ENCODE results near the gene CACNA1H.

Gene CACNA1H

DNA sequence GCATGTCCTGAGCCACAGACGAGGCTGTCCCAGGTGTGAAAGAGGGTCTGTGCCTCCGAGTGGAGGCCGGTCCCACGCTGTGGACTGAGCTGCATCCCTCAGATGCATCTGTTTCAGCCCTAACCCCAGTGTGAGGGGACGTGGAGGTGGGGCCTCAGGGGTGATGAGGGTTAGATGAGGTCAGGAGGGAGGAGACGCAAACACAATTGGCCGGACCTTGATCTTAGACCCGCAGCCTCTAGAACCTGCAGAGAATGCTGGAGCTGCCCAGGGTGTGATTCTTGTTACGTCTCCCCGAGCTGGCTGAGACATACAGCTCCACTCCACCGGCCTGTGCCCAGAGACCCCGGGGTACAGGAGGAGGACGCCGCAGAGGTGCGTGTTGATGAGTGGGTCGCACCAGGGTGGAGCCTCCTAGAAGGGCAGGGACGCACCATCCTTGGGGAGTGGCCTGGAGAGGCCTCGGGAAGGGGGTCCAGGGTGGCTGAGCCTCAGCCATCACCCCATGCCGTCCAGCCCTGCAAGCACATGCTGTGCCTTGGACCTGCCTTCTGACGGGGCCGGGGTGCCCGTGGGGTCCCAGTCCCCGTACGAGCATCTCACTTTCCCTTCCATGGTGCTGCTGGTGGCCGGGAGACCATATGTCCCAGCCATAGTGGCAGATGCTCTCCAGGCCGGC lies 40.3 kb upstream of the CACNA1H start:
- peaks cover 34 to 56% (median 42%) of the 10 kb centered on the region in 11 experiments for H3K27me3 ChIP-seq
- H3K4me1 ChIP-seq: peaks cover 0 to 27% (median 7%) of the 10 kb centered on the region in 10 experiments; a peak in 8 of 20 replicates
- no peak for TF ChIP-seq Cebpa-rat (IDR thresholded peaks at IDR 0.05)
- H3K9me3 ChIP-seq (replicated peaks in 1 of 11): no peaks in the 10 kb centered on the region
- peaks cover 0 to 54% (median 4%) of the 10 kb centered on the region in 11 experiments; a peak in 11 of 22 replicates for H4K20me1 ChIP-seq
- no peak overlapping the region for H3K4me2 ChIP-seq
- no peak overlapping the region for H3K4me3 ChIP-seq
- H3K9ac ChIP-seq: no peak overlapping the region
- H3K27ac ChIP-seq: no peak overlapping the region
- no peaks in the 10 kb centered on the region for H3K36me3 ChIP-seq

DNA sequence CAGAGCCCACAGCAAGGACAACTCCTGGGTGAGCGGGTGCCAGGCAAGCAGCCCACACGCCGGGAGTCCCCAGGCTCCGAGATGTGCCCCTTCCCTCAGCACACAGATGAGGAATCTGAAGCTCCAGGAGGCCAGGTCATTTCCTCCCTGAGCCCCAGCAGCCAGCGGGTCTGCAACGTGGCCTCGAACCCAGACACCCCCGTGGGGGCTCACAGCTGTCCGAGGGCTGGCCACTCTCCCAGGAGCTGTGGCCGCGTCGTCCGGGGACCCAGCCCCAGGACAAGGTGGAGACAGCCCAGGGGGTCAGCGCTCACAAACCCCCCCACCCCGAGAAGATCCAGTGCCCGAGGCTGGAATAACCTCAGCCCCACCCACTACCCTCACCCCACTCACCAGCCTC lies 39.4 kb upstream of the CACNA1H start:
- Histone ChIP-seq H3K27ac (no peak overlapping the region), H3K4me3 (no peak overlapping the region), H3K4me1 (peaks cover 0 to 32% (median 11%) of the 10 kb centered on the region in 10 experiments; a peak in 11 of 20 replicates), H3K4me2 (no peak overlapping the region), H3K9me3 (replicated peaks in 1 of 11) (no peaks in the 10 kb centered on the region), H3K36me3 (no peaks in the 10 kb centered on the region), H3K9ac (no peak overlapping the region), H3K27me3 (peaks cover 27 to 47% (median 34%) of the 10 kb centered on the region in 11 experiments), H4K20me1 (peaks cover 0 to 55% (median 4%) of the 10 kb centered on the region in 11 experiments; a peak in 10 of 22 replicates)
- no peak for TF ChIP-seq Cebpa-rat (IDR thresholded peaks at IDR 0.05)

DNA sequence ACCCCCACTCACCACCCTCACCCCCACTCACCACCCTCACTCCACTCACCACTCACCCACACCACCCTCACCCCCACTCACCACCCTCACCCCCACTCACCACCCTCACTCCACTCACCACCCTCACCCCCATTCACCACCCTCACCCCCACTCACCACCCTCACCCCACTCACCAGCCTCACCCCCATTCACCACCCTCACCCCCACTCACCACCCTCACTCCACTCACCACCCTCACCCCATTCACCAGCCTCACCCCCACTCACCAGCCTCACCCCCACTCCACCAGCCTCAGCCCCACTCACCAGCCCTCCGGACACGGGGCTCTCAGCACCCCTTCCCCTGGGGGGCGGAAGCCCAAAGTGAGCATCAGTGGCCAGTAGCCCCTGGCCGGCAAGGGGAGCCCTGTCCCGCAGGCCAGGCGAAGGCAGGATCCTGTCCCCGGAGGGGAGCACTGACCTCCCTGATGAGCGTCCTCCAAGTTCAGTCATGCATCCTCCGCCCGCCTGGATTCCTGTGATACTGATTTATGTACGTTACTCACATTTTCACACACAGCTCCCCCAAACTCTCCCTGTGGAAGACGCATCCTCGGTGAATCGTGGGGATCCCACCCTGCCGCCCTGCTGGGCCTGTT lies 38.9 kb upstream of the CACNA1H start:
- H3K36me3 ChIP-seq: no peaks in the 10 kb centered on the region
- no peak overlapping the region for H3K9ac ChIP-seq
- peaks cover 0 to 55% (median 4%) of the 10 kb centered on the region in 11 experiments; a peak in 10 of 22 replicates for H4K20me1 ChIP-seq
- no peak overlapping the region for H3K4me2 ChIP-seq
- H3K9me3 ChIP-seq (replicated peaks in 1 of 11): no peaks in the 10 kb centered on the region
- H3K27ac ChIP-seq: no peak overlapping the region
- TF ChIP-seq Cebpa-rat (IDR thresholded peaks at IDR 0.05): no peak
- peaks cover 0 to 33% (median 14%) of the 10 kb centered on the region in 10 experiments; a peak in 17 of 20 replicates for H3K4me1 ChIP-seq
- H3K27me3 ChIP-seq: peaks cover 22 to 42% (median 29%) of the 10 kb centered on the region in 11 experiments
- H3K4me3 ChIP-seq: no peak overlapping the region

DNA sequence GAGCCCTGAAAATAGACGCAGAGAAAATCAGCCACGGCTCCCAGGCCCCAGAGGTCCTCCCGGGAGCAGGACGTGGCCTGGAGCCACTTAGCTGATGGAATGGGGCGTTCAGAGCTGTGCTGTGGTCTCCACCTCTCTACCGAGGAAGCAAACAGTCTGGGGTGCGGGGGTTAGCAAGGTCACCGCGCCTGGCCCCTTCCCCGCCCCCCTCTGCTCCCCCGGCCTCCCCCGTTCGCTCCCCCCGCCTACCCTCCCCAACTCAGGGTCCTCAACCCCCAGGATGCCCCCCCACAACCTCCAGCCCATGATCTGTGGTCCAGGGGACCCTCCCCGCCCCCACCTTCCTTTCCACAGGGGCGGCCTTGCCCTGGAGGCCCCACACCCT lies 36.2 kb upstream of the CACNA1H start:
- Histone ChIP-seq H3K4me1 (peaks cover 17 to 44% (median 36%) of the 10 kb centered on the region in 10 experiments; a peak in 19 of 20 replicates), H4K20me1 (peaks cover 0 to 62% (median 23%) of the 10 kb centered on the region in 11 experiments; a peak in 14 of 22 replicates), H3K4me3 (no peak overlapping the region), H3K27me3 (peaks cover 0 to 34% (median 16%) of the 10 kb centered on the region in 11 experiments; a peak in 14 of 22 replicates), H3K9me3 (replicated peaks in 1 of 11) (no peaks in the 10 kb centered on the region), H3K36me3 (no peaks in the 10 kb centered on the region), H3K27ac (no peak overlapping the region), H3K4me2 (no peak overlapping the region), H3K9ac (no peak overlapping the region)
- TF ChIP-seq Cebpa-rat (IDR thresholded peaks at IDR 0.05): no peak

DNA sequence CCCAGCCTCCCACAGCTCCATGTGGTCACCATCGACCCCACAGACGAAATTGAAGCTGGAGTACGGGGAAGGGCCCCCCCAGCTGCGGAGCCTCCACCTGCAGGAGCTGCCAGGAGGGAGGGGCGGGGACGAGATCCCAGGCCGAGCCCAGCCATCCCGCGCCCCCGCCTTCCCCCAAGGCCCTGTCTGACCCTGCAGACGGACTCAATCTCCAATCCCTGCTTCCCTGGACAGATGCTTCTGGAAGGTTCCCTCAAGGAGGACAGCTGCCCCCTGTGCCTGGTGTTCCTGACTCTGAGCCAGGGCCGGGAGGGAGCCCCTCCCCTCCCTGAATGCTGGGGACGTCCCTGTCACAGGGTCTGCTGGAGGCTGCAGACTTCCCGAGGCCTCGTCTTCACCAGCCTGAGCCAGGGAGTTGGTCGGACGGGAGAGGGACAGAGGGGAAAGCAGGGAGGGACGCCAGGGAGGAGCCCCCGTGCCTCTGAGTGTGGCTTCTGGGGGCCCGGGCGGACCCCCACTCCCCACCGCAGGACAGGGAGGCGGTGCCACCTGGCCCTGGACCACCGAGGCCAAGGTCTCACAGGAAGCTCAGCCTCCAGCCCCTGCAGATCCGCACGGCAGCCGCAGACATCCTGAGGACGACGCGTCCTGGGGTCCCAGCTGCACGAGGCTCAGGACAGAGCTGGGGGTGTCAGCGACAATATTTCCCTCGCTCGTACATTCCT lies 35.6 kb upstream of the CACNA1H start:
- TF ChIP-seq Cebpa-rat (IDR thresholded peaks at IDR 0.05): no peak
- H3K27me3 ChIP-seq: peaks cover 0 to 27% (median 10%) of the 10 kb centered on the region in 11 experiments; a peak in 14 of 22 replicates

DNA sequence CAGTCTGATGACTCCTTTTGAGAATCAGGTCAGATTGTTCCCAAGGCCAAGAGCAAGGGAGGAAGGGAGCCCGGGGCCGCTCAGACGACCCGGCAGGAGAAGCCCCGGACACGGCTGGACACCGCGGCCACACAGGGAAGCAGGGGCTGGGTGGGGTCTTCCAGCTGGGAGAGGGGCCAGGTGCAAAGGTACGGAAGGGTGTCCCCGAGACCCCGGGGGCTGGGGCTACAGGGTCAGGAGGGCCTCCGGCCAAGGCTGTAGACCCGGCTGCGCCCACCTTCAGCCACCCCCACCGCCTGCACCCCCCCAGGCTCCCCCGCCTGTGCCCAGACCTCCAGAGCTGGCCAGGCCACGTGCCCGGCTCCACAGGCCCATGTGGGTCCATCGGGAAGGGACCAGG lies 35.0 kb upstream of the CACNA1H start:
- H4K20me1 ChIP-seq: peaks cover 0 to 68% (median 24%) of the 10 kb centered on the region in 11 experiments; a peak in 13 of 22 replicates
- no peak overlapping the region for H3K4me3 ChIP-seq
- no peak for TF ChIP-seq Cebpa-rat (IDR thresholded peaks at IDR 0.05)
- no peaks in the 10 kb centered on the region for H3K9me3 ChIP-seq (replicated peaks in 1 of 11)
- H3K9ac ChIP-seq: no peak overlapping the region; a peak in 1 of 22 replicates
- peaks cover 0 to 25% (median 7%) of the 10 kb centered on the region in 11 experiments; a peak in 13 of 22 replicates for H3K27me3 ChIP-seq
- no peak overlapping the region for H3K27ac ChIP-seq
- peaks cover 17 to 47% (median 36%) of the 10 kb centered on the region in 10 experiments; a peak in 19 of 20 replicates for H3K4me1 ChIP-seq
- H3K36me3 ChIP-seq: no peaks in the 10 kb centered on the region
- H3K4me2 ChIP-seq: peak overlapping the region in 2 of 11 experiments; percentile 65 to 88; a peak in 4 of 22 replicates

More for the DNA sequence above, 35.6 kb upstream of the CACNA1H start:
- 0 out of 22 replicates have a peak overlapping the region, but pooled peaks of 1 of the 11 experiments have one; percentile 2 for H3K4me2 ChIP-seq
- H3K4me1 ChIP-seq: peaks cover 17 to 47% (median 36%) of the 10 kb centered on the region in 10 experiments; a peak in 19 of 20 replicates
- H3K4me3 ChIP-seq: no peak overlapping the region
- H3K36me3 ChIP-seq: no peaks in the 10 kb centered on the region
- H4K20me1 ChIP-seq: peaks cover 0 to 62% (median 24%) of the 10 kb centered on the region in 11 experiments; a peak in 13 of 22 replicates
- H3K9ac ChIP-seq: no peak overlapping the region
- no peaks in the 10 kb centered on the region for H3K9me3 ChIP-seq (replicated peaks in 1 of 11)
- H3K27ac ChIP-seq: no peak overlapping the region

DNA sequence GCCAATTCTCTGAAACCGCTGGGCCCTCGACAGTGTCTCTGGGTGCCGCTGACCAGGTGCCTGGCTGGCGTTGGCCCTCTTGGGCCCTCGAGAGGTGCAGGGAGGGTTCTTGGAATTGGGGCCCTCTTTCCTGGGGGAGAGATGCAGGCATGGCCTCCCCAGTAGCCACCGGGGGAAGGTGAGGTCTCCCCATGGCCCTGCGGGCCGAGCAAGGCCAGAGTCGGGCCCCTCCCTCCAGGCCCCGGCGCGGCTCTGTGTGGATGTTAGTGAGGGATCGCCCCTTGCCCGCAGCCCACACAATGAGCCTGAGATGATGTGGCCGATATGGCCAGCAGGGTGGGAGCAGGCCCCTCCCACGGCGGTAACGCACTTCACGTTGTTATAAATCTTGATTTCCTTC lies 33.8 kb upstream of the CACNA1H start:
- H4K20me1 ChIP-seq: peaks cover 0 to 79% (median 24%) of the 10 kb centered on the region in 11 experiments; a peak in 12 of 22 replicates
- H3K4me2 ChIP-seq: peak overlapping the region in 10 of 11 experiments; percentile 65 to 92 (median 79); a peak in 20 of 22 replicates
- no peak overlapping the region for H3K27ac ChIP-seq
- H3K4me1 ChIP-seq: peaks cover 17 to 47% (median 36%) of the 10 kb centered on the region in 10 experiments; a peak in 19 of 20 replicates
- H3K27me3 ChIP-seq: peaks cover 0 to 25% (median 7%) of the 10 kb centered on the region in 11 experiments; a peak in 13 of 22 replicates
- H3K9ac ChIP-seq: peak overlapping the region in 4 of 11 experiments; percentile 29 to 54 (median 43); a peak in 5 of 22 replicates
- H3K9me3 ChIP-seq (replicated peaks in 1 of 11): no peaks in the 10 kb centered on the region
- no peaks in the 10 kb centered on the region for H3K36me3 ChIP-seq
- no peak overlapping the region for H3K4me3 ChIP-seq
- TF ChIP-seq Cebpa-rat (IDR thresholded peaks at IDR 0.05): no peak

DNA sequence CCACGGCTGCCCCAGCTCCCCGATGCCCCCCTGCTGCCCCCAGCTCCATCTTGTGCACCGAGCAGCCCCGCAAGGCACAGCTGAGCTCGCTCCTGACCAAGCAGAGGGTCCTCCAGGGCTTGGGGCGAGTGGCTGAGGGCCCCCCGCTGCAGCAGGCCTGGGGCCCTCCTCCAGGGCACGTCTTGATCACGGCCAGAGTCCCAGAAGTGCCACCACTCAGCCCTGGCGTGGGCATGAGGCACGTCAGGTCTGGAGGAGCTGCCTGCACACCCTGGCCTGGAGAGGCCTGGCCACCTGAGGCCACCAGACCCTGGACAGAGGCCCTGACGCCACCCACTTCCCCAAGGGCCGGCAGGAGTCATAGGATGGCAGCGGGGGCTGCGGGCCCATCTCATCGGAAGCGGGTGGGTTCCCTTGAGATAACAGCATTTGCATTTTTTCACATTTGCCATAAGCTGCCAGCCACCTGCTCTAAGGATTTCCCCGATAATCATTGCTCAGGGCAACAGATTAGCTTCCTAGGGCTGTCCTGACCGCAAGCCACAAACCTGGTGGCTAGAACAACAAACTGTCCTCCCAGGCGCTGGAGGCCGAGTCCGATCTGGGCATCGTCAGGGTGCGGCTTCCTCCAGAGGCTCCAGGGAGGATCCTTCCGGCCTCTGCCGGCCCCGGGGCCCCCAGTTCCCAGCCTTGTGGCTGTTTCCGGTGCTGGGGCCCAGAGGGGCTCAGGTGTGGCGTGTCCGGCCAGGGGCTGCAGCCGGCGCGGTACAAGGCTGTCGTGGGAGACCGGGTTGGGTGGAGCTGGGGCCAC lies 32.9 kb upstream of the CACNA1H start:
- Histone ChIP-seq H3K4me1 (peaks cover 17 to 47% (median 36%) of the 10 kb centered on the region in 10 experiments; a peak in 19 of 20 replicates), H4K20me1 (peaks cover 0 to 87% (median 27%) of the 10 kb centered on the region in 11 experiments; a peak in 12 of 22 replicates), H3K9ac (peak overlapping the region in 5 of 11 experiments; percentile 15 to 44 (median 29); a peak in 6 of 22 replicates), H3K27ac (no peak overlapping the region), H3K36me3 (no peaks in the 10 kb centered on the region), H3K4me3 (peak overlapping the region in 2 of 10 experiments; percentile 4 to 17; a peak in 1 of 20 replicates), H3K9me3 (replicated peaks in 1 of 11) (no peaks in the 10 kb centered on the region), H3K4me2 (peak overlapping the region; percentile 57 to 92 (median 76)), H3K27me3 (peaks cover 0 to 25% (median 8%) of the 10 kb centered on the region in 11 experiments; a peak in 14 of 22 replicates)
- TF ChIP-seq Cebpa-rat (IDR thresholded peaks at IDR 0.05): no peak

All from BLaER1 treated with 17β-estradiol and CSF1 and Interleukin-3, amounts not matched to agents 10 nM and 100 nM (cell line).